ENCODE data around the gene COX10.
"Not testable (repeated sequence)": the region's sequence is repeated elsewhere in the genome, so short reads cannot be mapped to it uniquely, and the experiment has no call there.

Gene COX10

DNA sequence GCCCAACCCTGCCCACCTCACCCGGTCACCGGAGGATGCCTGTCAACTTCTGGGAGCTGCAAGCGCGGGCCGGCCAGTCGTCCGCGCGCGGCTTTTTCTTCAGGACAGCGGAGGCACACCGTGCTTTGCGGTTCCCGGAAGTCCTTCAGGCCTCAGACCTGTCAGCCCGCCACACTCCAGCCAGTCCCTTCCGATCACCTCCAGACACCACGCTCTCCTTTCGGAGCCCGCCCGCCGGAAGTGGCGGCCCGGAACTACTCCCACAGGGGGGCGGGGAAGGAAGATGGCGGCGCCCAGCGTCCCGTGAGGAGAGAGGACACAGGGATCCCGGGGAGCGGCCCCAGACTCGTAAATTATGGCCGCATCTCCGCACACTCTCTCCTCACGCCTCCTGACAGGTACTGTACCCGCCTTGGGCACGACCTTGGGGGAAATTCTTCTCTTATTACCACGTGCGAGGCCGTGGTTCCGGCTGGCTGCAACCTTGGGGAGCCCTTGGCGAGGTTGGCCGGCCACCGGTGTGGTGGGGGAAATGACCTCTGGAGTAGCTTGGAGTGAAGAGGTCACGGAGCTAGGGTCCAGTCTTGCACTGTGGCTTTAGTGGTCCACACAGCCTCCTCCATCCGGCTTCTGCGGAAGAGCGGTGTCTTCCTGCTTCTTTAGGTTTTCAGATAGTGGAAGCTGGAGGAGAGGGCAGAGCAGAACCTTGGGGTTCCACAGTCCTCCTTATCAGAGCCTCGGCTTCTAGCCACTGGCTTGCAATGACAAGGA, at the start of gene COX10:
TSS of gene COX10 (plus strand) at position 254 of the 771 bp plus-strand sequence. CDS start at position 356, 102 bp downstream.
- DNase-seq: peak; percentile 86

DNA sequence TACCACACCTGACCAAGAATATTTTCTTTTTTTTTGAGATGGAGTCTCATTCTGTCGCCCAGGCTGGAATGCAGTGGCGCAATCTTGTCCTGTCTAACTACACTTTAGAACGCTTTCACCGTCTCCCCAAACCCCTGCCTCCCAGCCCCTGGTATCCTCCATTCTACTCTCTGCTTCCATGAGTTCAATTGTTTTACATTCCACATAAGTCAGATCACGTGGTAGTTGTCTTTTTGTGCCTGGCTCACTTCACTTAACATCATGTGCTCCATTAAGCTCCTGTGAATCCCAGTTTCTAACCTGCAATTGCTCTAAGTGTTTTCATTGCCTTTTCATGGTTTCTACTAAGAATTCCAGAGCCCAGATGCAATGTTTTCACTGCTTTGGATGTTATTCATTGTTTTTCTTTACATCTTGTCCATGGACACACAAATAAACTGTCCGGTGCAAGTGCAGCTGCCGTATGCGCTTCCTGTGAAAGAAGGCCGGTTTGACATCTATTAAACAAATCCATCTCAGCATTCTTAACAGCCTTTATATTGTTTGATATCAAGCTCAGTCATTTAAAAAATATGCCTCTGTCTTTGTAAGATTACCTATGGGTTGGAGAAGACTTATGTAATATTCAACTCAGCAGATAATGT, 47.5 kb upstream of the COX10 start:
- DNase-seq: not testable (repeated sequence)

DNA sequence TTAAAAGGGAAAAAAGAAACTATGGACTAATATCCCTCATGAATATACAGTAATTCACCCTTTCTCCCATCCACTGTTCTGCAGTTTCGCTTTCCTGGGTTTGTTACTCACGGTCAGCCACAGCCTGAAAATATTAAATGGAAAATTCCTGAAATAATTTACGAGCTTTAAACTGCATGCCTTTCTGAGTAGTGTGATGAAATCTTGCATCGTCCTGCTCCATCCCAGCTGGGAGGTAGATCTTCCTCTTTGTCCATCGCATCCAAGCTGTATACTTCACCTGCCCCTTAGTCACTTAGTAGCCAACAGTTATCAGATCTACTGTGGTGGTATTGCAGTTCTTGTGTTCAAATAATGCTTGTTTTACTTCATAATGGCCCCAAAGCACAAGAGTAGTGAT, 39.5 kb upstream of the COX10 start:
- peak; percentile 38 for DNase-seq

DNA sequence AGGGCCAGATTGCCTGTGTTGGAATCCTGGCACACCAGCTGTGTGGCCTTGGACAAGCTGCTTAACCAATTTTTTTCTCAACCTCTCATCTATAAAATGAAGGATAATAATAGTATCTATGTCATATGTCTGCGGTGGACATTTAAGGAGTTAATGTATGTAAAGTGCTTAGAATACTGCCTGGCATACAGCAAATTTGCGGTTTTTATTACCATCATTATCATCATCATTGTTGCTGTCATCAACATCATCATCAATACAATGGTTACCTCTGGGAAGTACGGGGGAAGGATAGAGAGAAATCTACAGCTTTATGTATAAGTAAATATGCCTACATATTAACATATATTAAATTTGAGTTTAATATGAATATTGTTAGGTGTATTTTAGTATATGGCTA, 37.1 kb upstream of the COX10 start:
- no peak for DNase-seq

DNA sequence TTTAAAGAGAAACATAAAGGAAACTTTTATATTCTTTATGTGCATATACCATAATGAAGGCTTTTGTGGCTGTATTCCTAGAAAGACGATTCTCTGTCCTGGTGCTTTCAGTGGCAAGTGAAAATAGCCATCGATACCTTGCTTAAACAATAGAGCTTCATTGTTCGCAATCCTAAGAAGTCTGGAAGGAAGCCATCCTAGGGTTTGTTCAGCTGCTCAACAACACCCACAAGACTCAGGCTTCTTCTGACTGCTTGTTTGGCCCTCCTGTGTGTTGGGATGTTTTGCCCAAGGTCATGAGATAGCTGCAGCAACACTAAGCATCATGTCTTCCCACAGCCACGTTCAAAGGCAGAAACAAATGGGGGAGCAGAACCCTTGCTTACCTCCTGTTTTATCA, 36.1 kb upstream of the COX10 start:
- DNase-seq: no peak

DNA sequence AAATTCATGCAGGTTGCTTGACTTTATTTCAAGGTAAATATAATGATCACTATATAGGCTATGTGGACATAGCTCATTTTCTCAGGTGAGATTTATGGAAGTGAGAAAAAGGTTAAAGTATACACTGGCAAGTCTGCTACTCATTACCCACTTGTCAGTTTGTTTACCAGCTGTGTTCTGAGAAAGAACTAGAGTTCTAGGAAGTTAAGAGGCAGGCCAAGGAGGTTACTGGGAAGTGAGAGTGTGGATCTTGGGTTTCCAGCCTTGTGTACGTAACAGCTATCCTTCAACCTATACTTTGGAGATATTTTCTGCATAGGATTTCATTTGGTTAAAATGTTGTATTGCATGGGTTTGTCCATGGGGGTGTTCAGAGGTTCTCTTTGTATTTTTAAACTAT, 31.9 kb upstream of the COX10 start:
- no peak for DNase-seq

DNA sequence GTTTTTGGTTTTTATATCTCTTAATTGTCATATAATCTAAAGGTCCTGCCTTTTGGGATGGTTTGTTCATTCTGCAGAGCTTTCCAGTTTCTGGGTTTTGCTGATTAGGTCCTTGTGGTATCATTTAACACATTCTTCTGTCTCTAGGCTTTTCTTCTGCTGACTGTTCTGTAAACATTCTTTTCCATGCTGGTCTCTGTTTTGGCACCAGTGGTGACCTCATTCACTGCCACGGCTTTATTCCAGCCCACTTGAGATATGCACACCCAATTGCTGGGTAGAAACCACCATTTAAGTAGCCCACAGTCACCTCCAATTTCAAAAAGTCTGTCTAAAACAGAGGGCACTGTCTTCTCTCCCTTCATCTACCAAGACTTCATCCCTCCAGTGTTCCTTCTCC, 31.1 kb upstream of the COX10 start:
- peak; percentile 64 for DNase-seq

DNA sequence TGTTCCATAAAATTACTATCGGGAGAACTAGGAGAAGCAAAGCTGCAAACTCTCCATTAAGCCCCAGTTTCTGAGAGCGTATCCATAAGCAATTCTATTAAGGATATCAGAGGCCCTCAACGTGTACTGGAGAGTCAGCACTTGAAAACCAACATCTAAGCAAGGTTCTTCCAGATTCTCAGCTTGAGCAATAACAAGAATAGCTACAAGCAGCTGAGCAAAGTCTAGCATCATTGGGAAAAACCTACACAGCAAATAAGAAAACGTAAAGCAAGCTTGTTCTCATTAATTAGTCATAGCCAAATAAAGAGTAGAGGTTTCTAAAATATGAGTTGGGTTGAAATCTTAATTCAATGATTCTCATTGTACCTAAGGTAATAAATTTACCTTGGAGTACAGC, 26.9 kb upstream of the COX10 start:
- no peak for DNase-seq

DNA sequence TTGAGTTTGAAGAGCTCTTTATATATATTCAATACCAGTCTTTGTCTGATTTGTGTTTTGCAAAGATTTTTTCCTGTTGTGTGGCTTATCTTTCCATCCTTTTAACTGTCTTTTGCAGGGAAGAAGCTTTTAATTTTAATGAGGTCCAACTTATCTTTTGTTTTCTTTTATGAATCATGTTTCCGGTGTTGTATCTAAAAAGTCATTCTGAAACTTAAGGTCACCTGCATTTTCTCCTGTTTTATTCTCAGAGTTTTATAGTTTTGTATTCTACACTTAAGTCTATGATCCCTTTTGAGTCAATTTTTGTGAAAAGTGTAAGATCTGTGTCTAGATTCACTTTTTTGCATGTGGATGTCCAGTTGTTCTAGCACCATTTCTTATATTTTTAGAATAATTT, 24.6 kb upstream of the COX10 start:
- DNase-seq: no peak

DNA sequence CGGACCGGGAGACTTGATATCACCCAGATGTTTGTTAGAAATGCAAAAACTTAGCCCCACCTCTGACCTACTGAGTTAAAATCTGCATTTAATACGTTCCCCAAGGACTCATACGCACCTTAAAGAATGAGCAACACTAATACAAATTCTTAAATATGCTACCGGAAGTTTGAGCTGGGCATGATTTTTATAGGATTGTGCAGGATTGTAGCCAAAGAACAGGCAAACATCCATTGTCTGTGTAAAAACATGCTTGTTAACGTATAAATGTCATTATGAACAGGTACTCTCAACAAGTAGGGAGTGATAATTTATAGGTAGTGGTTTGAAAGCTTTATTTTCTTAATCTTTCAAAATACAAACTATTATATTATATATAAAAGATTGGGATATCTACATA, 22.3 kb upstream of the COX10 start:
- no peak for DNase-seq

DNA sequence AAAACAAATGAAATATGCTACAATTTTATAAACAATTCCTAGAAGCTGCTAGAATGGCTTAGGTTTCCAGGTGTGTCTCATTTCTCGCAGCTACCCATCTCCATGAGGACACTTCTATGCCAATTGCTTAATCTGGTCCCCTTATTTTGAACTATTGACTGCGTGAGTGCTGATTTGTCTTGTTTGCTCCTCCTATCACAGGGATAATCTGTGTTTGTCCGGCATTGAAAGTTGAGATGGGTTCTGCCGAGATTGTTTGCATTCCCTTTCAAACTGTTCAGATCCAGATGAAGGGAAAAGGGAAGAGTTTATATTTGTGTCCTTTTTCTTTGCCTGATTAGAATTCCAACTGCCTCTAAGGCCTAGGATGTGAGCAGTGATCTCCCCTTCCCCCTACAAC, 21.7 kb upstream of the COX10 start:
- DNase-seq: no peak

DNA sequence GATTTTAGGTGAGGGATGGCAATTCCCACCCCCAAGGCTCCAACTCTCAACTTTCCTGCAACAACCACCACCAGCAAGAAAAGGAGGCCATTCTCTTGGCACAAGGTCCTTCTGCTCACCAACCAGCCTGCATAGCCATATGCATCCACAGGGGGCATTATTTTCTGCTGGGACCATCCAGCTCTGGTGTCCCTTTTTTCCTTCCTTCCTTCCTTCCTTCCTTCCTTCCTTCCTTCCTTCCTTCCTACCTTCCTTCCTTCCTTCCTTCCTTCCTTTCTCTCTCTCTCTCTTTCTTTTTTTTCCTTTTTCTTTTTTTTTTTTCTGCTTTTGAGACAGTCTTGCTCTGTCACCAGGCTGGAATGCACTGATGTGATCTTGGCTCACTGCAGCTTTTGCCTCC, 21.1 kb upstream of the COX10 start:
- DNase-seq: no peak

DNA sequence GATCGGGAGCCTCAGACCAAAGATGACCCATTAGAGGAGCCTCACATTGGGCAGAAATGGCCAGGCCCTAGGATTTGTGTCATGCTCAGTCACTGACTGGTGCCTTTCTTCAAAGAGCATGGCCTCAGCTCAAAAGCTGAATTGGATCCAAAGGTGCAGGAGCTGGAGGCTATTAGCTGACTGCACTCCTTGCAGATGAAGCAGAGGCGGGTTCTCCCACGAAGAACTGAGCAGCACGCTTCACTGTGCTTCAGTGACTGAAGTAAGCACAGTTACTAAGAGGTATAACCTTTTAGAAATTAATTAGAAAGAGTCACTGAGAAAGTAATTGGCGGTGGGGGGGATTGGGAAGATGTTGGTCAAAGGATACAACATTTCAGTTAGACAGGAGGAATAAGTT, 18.7 kb upstream of the COX10 start:
- no peak for DNase-seq

DNA sequence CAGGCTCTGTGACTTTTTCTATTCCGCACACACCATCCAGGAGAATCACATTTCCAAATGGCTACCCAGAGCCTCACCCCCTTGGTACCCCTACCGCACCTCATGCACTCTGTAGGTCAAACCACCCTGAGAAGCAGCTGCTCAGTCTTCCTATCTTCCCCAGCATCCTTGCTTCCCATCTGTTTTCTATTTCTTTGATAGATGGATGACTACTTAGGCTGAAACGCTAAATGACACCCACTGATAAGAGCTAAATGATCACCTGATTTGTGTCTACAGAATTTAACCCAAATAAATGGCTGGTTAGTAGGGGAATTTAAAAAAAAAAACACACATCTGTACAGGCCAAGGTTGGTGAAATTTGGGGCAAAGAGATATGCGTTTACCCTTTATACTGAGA, 17.6 kb upstream of the COX10 start:
- no peak for DNase-seq

DNA sequence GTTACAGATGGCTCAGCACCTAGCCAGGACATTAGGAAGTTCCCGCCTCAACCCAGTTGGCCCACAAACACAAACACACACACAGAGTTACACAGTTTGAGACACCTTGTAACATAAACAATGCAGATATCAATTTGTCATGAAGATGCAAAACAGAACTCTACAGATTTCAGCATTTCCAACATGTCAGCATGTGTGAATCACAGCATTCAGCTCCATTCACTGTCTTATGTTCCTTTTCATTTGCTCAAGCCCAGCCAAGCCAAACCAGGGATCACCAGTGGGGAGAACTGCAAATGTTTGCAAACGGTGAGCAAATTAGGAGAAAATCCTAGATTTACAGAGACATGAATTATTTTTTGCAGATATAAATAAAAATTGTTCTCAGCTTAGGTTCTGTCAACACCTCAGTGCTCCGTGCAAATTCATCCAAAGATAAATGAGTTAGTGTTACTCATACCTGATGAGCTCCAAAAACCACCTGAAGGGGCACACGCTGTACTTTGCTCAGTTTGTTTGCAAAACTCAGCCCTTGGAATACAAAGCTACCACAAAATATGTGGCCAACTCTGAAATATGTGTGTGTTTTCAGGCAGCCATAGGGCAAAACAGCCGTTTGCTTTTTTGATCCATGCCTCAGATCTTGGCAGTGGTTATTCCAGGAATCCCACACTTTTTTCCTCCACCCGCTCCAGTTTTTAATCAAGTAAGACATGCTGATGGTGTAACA, 16.3 kb upstream of the COX10 start:
- peak; percentile 55 for DNase-seq

DNA sequence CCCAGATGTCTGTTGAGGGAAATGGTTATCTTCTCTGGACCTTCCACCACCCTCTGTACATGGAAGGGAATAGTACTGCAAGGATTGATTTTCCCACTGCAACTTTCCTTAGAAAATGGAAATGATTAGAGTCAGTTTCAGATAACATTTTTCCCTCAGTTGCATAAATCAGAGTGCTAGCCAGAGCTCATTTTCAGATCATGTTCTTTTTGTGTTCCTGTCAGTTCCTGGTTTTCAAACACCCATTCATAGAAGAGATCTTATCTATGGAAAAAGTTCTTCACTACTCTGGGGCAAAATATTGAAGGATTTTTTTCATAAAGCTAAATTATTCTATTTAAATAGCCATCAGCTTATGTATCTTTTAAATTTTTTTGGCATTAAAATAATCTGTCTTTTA, 11.7 kb upstream of the COX10 start:
- DNase-seq: peak; percentile 21

DNA sequence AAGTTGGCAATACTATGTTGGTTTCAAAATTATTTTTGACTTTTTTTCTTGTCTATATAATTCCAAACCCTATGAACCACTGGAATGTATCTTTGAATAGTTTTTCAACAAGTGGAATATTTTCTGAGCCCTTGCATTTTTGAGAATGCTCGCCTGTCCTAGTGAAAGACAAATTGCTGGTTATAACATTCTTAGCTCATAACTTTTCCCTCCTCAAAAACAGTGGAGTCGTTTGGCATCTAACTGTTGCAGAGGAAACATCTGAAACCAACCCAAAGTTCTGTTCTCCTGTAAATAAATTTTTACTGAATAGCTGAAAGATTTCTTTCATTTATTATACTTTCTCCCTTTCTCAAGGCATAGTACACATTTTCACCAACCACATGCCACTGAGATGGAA, 11.3 kb upstream of the COX10 start:
- DNase-seq: peak; percentile 80

DNA sequence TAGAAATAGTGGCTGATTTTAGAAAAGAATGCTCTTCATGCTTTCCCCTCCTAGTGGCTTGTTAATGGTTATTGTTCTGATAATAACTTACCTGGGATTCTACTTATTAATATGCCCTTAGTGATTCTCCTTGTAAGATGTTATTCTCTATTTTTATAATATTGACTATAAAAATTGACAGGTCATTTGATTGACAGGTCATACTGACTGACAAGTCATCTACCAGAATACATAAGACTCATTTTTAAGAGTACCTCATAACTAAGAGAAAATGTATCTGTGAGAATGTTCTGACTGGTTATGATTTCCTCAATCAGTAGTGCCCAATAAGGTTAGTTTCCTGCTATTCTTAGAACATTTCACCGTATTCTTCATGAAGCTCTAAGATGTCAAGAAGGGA, 8.6 kb upstream of the COX10 start:
- no peak for DNase-seq

DNA sequence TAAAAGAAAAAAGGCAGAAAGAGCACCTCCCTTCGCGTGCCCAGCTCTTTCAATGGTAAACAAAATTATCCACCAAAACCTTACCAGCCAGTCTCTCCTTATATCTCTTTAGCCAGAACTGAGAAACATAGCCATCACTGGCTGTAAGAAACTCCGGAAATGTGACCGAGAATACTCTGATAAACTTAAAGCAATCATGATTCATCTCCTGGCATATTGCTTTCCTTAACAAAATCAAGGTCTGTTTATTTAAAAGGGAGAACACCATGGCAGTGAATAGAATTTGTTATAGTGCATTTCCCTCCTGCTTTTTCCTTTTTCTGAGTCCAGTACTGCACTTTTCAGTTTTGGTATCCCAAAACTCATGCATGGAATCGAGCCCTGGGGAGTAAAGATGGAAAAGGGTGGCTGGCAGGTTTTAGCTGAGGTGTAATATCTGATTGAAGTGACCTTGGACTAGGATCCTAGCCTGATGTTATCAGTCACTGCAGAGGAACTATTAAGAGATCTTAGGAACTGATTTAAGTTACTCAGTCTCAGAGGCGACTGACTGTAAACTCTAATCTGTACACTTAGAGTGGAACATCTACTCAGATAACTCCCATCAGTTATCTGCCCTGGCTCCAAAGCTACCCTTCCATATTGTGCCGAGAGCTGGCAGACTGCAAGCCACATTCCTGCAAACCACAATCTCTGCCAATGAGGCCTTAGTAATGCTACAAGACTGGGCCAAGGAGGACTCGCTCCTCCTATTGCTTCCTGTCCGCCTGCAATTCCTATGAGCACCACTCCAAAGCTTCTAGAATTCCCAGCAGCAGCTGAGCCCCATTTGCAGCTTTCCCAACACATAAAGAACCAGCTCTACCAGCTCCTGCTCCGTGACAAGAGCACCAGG, 7.4 kb upstream of the COX10 start:
- DNase-seq: peak; percentile 74

DNA sequence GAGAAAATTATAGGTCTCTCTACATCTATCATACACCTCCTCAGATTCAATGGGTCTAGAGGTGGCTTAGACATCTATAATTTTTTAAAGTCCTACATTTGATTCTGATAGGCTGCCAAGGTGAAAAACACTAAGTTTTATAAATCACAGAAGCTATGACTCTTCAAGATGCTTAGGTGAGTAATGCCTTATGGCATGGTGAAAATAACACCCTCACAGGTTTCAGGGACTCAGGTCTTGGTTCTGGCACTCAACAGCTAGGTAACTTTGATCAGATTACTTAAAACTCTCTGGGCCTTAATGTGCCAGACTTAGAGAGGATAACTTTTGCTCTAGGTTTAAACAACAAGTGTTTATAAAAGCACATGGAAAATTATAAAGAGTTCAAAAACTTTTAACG, 2.0 kb upstream of the COX10 start:
- DNase-seq: no peak

DNA sequence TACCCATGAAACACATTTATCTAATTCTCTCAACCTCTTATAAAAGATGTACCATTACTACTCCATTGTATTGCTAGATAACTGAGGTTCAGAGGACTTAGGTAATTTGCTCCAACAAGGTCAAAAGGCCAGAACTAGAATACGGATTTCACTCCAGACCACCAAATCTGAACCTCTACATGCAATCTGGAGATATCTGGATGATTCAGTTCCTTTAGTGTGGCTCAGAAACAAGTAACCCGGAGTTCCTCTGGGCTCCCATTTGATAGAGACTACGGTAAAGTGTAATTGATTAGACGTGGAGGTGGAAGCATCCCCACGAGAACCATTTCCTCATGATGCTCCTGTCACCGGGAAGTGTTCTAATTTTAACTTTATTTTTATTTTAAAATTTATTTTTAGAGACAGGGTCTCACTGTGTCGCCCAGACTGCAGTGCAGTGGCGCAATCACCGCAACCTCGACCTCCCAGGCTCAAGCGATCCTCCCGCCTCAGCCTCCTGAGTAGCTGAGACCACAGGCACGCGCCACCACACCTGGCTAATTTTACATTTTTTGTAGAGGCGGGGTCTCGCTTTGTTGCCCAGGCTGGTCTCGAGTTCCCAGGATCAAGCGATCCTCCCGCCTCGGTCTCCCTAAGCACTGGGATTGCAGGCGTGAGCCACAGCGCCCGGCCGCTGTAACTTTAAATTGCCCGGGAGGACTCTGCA, 608 bp upstream of the COX10 start:
- DNase-seq: no peak

DNA sequence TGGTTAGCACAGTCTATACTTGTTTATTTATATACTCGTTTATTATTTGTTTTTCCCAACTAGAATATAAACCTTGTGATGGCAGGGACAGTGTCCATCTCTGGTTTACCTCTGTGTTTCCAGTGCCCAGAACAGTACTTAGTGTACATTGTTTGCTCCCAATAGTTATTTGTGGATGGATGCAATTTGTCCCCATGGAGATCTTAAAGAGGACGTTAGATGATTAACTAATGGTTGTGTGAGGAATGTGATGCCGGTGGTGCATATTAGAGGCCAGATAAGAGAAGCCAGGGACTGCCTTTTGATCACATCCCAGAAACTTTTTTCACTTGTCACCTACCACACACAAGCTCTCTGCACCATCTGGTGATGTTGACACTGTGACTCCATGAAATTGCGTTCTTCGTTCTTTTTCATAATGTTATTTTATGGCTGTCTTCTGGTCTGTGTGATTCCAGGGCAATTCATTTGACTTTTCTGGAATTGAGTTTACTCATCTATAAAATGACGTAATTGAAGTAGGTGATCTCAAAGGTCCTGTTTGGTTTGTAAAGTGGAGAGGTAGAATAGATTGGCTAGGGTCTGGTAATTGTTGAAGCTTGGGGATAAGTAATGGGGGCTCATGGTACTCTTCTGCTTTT, 1.2 kb downstream of the COX10 start:
- DNase-seq: no peak
